ENCODE results near the gene GRK2. TPM values are rescaled to one million over a fixed set of nuclear protein-coding genes. Genes with fewer than 3 reads are reported as not detected.

Gene GRK2
- total RNA-seq, 1 experiment from 2014 or later: 48.1 TPM

DNA sequence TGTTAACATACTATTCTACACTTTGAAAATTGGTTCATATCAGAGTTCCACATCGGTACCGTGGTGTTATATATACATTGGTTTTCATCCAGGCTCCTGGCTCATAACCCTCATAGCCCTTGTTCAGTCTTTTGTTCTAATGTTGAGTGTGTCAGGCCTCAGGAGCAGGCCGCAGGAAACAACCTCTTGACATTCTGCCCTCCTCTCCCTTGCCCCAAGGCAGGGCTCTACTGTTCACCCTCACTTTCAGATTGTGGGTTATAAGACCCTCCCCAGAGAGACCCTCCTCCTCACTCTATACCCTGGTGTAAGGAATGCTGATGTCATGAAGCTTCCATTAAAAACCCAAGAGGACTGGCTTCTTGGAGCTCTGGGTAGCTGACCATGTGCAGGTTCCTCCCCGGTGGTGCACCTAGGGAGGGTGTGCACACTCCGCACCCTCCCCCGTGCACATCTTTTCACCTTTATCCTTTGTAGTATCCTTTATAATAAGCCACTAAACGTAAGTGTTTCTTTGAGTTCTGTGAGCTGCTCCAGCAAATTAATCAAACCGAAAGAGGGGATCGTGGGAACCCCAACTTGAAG lies 49.1 kb downstream of the GRK2 start:
- no peak for DNase-seq (ENCODE audit: unreplicated experiment)
- Mint-ChIP-seq H3K4me1 (ENCODE audit: insufficient read depth, unreplicated experiment) (peaks cover 45% of the 10 kb centered on the region), H3K4me3 (ENCODE audit: unreplicated experiment) (no peak overlapping the region), H3K9me3 (ENCODE audit: unreplicated experiment) (no peaks in the 10 kb centered on the region), H3K27me3 (ENCODE audit: insufficient read depth, unreplicated experiment) (no peaks in the 10 kb centered on the region), H3K36me3 (ENCODE audit: insufficient read depth, unreplicated experiment) (peaks cover 19% of the 10 kb centered on the region), H3K27ac (ENCODE audit: low read depth, unreplicated experiment) (no peak overlapping the region)
- intact Hi-C loops (cut with micrococcal nuclease): no loop called here
- no TSS peak for BruUV-seq (replicated peaks)
- TF ChIP-seq, protein P1, sequence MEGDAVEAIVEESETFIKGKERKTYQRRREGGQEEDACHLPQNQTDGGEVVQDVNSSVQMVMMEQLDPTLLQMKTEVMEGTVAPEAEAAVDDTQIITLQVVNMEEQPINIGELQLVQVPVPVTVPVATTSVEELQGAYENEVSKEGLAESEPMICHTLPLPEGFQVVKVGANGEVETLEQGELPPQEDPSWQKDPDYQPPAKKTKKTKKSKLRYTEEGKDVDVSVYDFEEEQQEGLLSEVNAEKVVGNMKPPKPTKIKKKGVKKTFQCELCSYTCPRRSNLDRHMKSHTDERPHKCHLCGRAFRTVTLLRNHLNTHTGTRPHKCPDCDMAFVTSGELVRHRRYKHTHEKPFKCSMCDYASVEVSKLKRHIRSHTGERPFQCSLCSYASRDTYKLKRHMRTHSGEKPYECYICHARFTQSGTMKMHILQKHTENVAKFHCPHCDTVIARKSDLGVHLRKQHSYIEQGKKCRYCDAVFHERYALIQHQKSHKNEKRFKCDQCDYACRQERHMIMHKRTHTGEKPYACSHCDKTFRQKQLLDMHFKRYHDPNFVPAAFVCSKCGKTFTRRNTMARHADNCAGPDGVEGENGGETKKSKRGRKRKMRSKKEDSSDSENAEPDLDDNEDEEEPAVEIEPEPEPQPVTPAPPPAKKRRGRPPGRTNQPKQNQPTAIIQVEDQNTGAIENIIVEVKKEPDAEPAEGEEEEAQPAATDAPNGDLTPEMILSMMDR (IDR thresholded peaks at IDR 0.05; ENCODE audit: unreplicated experiment): no peak
- CTCF ChIA-PET: interaction anchor here (0.6 to 2.9 kb wide), 5 partner anchors 22 to 156 kb away, joined by 3 to 13 read pairs (median 4); no protein-coding TSS in a partner anchor
- POLR2A ChIA-PET: interaction anchor here (0.9 to 8.6 kb wide), 5 partner anchors 12 to 74 kb away, joined by 3 to 107 read pairs (median 6); partner anchors contain the start of genes ANKRD13D, GRK2 and SSH3

- no peaks in the 10 kb centered on the region for H3K27me3 Mint-ChIP-seq (ENCODE audit: insufficient read depth, unreplicated experiment)
- CTCF ChIA-PET: interaction anchor here (0.5 to 6.9 kb wide), 27 partner anchors 11 to 276 kb away, joined by 3 to 104 read pairs (median 5); partner anchors contain the start of genes ANKRD13D, GRK2, POLD4 and SSH3
- BruUV-seq (replicated peaks): no TSS peak
- TF ChIP-seq, protein P1 (IDR thresholded peaks at IDR 0.05; ENCODE audit: unreplicated experiment): no peak
- intact Hi-C loops (cut with micrococcal nuclease): loop anchor here (1.0 to 2.0 kb wide), 5 partner anchors 14 to 262 kb away; partner anchors contain the start of gene SSH3
- H3K36me3 Mint-ChIP-seq (ENCODE audit: insufficient read depth, unreplicated experiment): peaks cover 13% of the 10 kb centered on the region
- H3K4me1 Mint-ChIP-seq (ENCODE audit: insufficient read depth, unreplicated experiment): peaks cover 33% of the 10 kb centered on the region
- POLR2A ChIA-PET: interaction anchor here (0.6 to 8.6 kb wide), 25 partner anchors 14 to 261 kb away, joined by 3 to 107 read pairs (median 4); partner anchors contain the start of genes ANKRD13D, GRK2, KDM2A and POLD4
- DNase-seq (ENCODE audit: unreplicated experiment): no peak
- peak overlapping the region; percentile 99 for H3K4me3 Mint-ChIP-seq (ENCODE audit: unreplicated experiment)
- no peaks in the 10 kb centered on the region for H3K9me3 Mint-ChIP-seq (ENCODE audit: unreplicated experiment)
- H3K27ac Mint-ChIP-seq (ENCODE audit: low read depth, unreplicated experiment): peak overlapping the region; percentile 93
These were observed 50.6 kb downstream of the GRK2 start for GRCh38 chr11:67316882-67317204.

- POLR2A ChIA-PET: interaction anchor here (0.6 to 8.6 kb wide), 30 partner anchors 14 to 384 kb away, joined by 3 to 107 read pairs (median 4); partner anchors contain the start of genes ANKRD13D, GRK2, KDM2A and POLD4
- no TSS peak for BruUV-seq (replicated peaks)
- Mint-ChIP-seq H3K4me3 (ENCODE audit: unreplicated experiment) (peak overlapping the region; percentile 99), H3K36me3 (ENCODE audit: insufficient read depth, unreplicated experiment) (peaks cover 11% of the 10 kb centered on the region), H3K9me3 (ENCODE audit: unreplicated experiment) (no peaks in the 10 kb centered on the region), H3K27ac (ENCODE audit: low read depth, unreplicated experiment) (peak overlapping the region; percentile 93), H3K4me1 (ENCODE audit: insufficient read depth, unreplicated experiment) (peaks cover 28% of the 10 kb centered on the region), H3K27me3 (ENCODE audit: insufficient read depth, unreplicated experiment) (no peaks in the 10 kb centered on the region)
- TF ChIP-seq, protein P1 (IDR thresholded peaks at IDR 0.05; ENCODE audit: unreplicated experiment): peak; percentile 87
- intact Hi-C loops (cut with micrococcal nuclease): loop anchor here (1.0 to 2.0 kb wide), 5 partner anchors 15 to 262 kb away; partner anchors contain the start of gene SSH3
- CTCF ChIA-PET: interaction anchor here (0.5 to 6.9 kb wide), 30 partner anchors 11 to 346 kb away, joined by 3 to 104 read pairs (median 4); partner anchors contain the start of genes ANKRD13D, GRK2, POLD4 and SSH3
- peak; percentile 97 for DNase-seq (ENCODE audit: unreplicated experiment)
These were observed 51.1 kb downstream of the GRK2 start for GRCh38 chr11:67317205-67317887.

Measured in MCF 10A (cell line).